ENCODE measurements around the gene STEAP3.
"Not testable (repeated sequence)": the region's sequence is repeated elsewhere in the genome, so short reads cannot be mapped to it uniquely, and the experiment has no call there.

The STEAP3 gene

GRCh38 chr2:119265693-119266066, 42.0 kb downstream of the STEAP3 start:
- Histone ChIP-seq H3K27ac (ENCODE audit: low read length) (no peak overlapping the region), H2AFZ (ENCODE audit: low read length) (no peak overlapping the region), H3F3A (ENCODE audit: insufficient read depth, low read length) (no peaks in the 10 kb centered on the region), H3K9me3 (replicated peaks; ENCODE audit: insufficient read depth, low read length) (no peaks in the 10 kb centered on the region), H3K79me2 (ENCODE audit: low read length) (no peaks in the 10 kb centered on the region), H3K36me3 (replicated peaks; ENCODE audit: insufficient read depth, low read length) (no peaks in the 10 kb centered on the region), H3K9ac (ENCODE audit: low read length) (no peak overlapping the region), H3K9me2 (replicated peaks; ENCODE audit: insufficient read depth, low read length) (no peaks in the 10 kb centered on the region), H3K27me3 (replicated peaks; ENCODE audit: insufficient read depth, low read length) (no peaks in the 10 kb centered on the region), H4K20me1 (ENCODE audit: insufficient read depth, low read length) (no peaks in the 10 kb centered on the region), H3K4me1 (ENCODE audit: low read length) (no peaks in the 10 kb centered on the region), H3K4me3 (ENCODE audit: low read length) (no peak overlapping the region), H3K4me2 (ENCODE audit: low read depth, low read length) (no peak overlapping the region)
- TF ChIP-seq EZH2 (optimal IDR thresholded peaks at IDR 0.05; ENCODE audit: low read depth, low read length) (no peak), CTCF (IDR thresholded peaks at IDR 0.05; ENCODE audit: low read length) (no peak), EZH2phosphoT487 (IDR thresholded peaks at IDR 0.05; ENCODE audit: low read length) (no peak)
- no peak for DNase-seq

DNA sequence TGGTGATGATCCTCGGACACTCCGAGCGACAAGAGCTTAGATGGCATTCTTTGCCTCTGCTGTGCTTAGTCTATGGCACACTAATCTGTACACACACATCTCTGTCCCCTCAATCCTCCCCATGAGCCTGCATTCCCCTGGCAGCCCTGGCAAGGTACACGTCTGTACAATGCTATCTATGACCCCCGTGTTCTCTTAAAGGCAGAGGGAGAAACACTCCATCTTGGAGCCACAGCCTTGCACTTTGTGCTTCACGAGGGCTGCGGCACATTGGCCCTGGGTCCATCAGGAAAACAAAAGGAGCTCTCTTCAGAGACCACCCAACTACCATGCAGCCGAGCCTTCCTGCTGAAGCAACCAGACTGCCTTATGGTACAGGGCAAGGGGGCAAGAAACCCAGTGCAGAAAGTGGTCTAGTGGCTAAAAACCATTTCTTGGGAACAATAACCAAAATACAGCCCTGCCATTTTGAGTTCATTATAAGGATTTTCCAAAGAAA, 42.5 kb downstream of the STEAP3 start:
- Histone ChIP-seq H3K27ac (ENCODE audit: low read length) (no peak overlapping the region), H2AFZ (ENCODE audit: low read length) (no peak overlapping the region)
- no peak for TF ChIP-seq CTCF (IDR thresholded peaks at IDR 0.05; ENCODE audit: low read length)
- TF ChIP-seq EZH2 (optimal IDR thresholded peaks at IDR 0.05; ENCODE audit: low read depth, low read length) = no peak
- TF ChIP-seq EZH2phosphoT487 (IDR thresholded peaks at IDR 0.05; ENCODE audit: low read length) = no peak

GRCh38 chr2:119267604-119268003, 44.0 kb downstream of the STEAP3 start:
- Histone ChIP-seq H3K9me2 (replicated peaks; ENCODE audit: insufficient read depth, low read length) (no peaks in the 10 kb centered on the region), H3K9ac (ENCODE audit: low read length) (no peak overlapping the region), H3K4me2 (ENCODE audit: low read depth, low read length) (no peak overlapping the region), H4K20me1 (ENCODE audit: insufficient read depth, low read length) (no peaks in the 10 kb centered on the region), H3K4me3 (ENCODE audit: low read length) (no peak overlapping the region), H3K27ac (ENCODE audit: low read length) (no peak overlapping the region), H3K9me3 (replicated peaks; ENCODE audit: insufficient read depth, low read length) (no peaks in the 10 kb centered on the region), H3K27me3 (replicated peaks; ENCODE audit: insufficient read depth, low read length) (no peaks in the 10 kb centered on the region), H3K4me1 (ENCODE audit: low read length) (no peaks in the 10 kb centered on the region), H3F3A (ENCODE audit: insufficient read depth, low read length) (no peaks in the 10 kb centered on the region), H2AFZ (ENCODE audit: low read length) (no peak overlapping the region), H3K36me3 (replicated peaks; ENCODE audit: insufficient read depth, low read length) (no peaks in the 10 kb centered on the region), H3K79me2 (ENCODE audit: low read length) (no peaks in the 10 kb centered on the region)
- DNase-seq = no peak
- TF ChIP-seq EZH2phosphoT487 (IDR thresholded peaks at IDR 0.05; ENCODE audit: low read length) (no peak), EZH2 (optimal IDR thresholded peaks at IDR 0.05; ENCODE audit: low read depth, low read length) (no peak)

More for the DNA sequence above, 42.5 kb downstream of the STEAP3 start:
- no peaks in the 10 kb centered on the region for H3K9me3 ChIP-seq (replicated peaks; ENCODE audit: insufficient read depth, low read length)
- H3K27me3 ChIP-seq (replicated peaks; ENCODE audit: insufficient read depth, low read length) = no peaks in the 10 kb centered on the region
- DNase-seq = no peak
- no peaks in the 10 kb centered on the region for H3K36me3 ChIP-seq (replicated peaks; ENCODE audit: insufficient read depth, low read length)
- H3K9ac ChIP-seq (ENCODE audit: low read length) = no peak overlapping the region
- H3K9me2 ChIP-seq (replicated peaks; ENCODE audit: insufficient read depth, low read length) = no peaks in the 10 kb centered on the region
- no peaks in the 10 kb centered on the region for H4K20me1 ChIP-seq (ENCODE audit: insufficient read depth, low read length)
- H3K4me1 ChIP-seq (ENCODE audit: low read length) = no peaks in the 10 kb centered on the region
- no peaks in the 10 kb centered on the region for H3F3A ChIP-seq (ENCODE audit: insufficient read depth, low read length)
- H3K79me2 ChIP-seq (ENCODE audit: low read length) = no peaks in the 10 kb centered on the region
- H3K4me3 ChIP-seq (ENCODE audit: low read length) = no peak overlapping the region
- no peak overlapping the region for H3K4me2 ChIP-seq (ENCODE audit: low read depth, low read length)

DNA sequence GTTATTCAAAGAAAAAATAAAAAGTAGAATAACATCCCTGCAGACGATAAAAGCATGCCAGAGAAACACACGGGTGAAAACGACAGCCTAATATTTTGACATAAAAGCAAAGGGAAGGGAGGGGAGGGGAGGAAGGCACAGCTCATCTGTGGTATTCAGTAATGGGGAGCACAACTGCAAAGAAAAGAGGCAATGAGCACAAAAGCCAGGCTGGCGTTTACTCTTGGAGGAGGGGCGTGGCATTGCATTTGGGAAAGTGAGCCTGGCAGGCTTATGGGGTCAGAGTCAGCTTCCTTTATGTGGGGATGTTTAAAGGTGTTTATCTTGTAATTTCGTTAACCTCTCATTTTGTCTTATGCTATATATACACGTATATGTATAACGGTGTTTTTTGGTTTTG, 53.2 kb downstream of the STEAP3 start:
- no peaks in the 10 kb centered on the region for H3K79me2 ChIP-seq (ENCODE audit: low read length)
- H3K4me2 ChIP-seq (ENCODE audit: low read depth, low read length) = no peak overlapping the region
- H3K9me2 ChIP-seq (replicated peaks; ENCODE audit: insufficient read depth, low read length) = no peaks in the 10 kb centered on the region
- H3K36me3 ChIP-seq (replicated peaks; ENCODE audit: insufficient read depth, low read length) = no peaks in the 10 kb centered on the region
- TF ChIP-seq CTCF (IDR thresholded peaks at IDR 0.05; ENCODE audit: low read length) (no peak), EZH2 (optimal IDR thresholded peaks at IDR 0.05; ENCODE audit: low read depth, low read length) (no peak)
- H4K20me1 ChIP-seq (ENCODE audit: insufficient read depth, low read length) = no peaks in the 10 kb centered on the region
- H3F3A ChIP-seq (ENCODE audit: insufficient read depth, low read length) = no peaks in the 10 kb centered on the region
- no peaks in the 10 kb centered on the region for H3K4me1 ChIP-seq (ENCODE audit: low read length)
- no peaks in the 10 kb centered on the region for H3K27me3 ChIP-seq (replicated peaks; ENCODE audit: insufficient read depth, low read length)
- H3K27ac ChIP-seq (ENCODE audit: low read length) = no peak overlapping the region
- H3K9ac ChIP-seq (ENCODE audit: low read length) = no peak overlapping the region
- no peak overlapping the region for H3K4me3 ChIP-seq (ENCODE audit: low read length)
- no peaks in the 10 kb centered on the region for H3K9me3 ChIP-seq (replicated peaks; ENCODE audit: insufficient read depth, low read length)
- DNase-seq = no peak
- no peak overlapping the region for H2AFZ ChIP-seq (ENCODE audit: low read length)

DNA sequence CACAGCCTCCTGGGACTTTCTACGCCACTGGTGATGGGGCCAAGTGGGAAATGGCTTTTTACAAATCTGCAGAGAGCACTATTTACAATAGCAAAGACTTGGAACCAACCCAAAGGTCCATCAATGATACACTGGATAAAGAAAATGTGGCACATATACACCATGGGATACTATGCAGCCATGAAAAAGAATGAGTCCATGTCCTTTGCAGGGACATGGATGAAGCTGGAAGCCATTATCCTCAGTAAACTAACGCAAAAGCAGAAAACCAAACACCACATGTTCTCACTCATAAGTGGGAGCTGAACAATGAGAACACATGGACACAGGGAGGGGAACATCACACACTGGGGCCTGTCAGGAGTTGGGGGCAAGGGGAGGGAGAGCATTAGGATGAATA, 54.8 kb downstream of the STEAP3 start:
- not testable (repeated sequence) for H3K36me3 ChIP-seq (replicated peaks; ENCODE audit: insufficient read depth, low read length); H3K79me2 ChIP-seq (ENCODE audit: low read length); H3K9ac ChIP-seq (ENCODE audit: low read length); DNase-seq; H3K27me3 ChIP-seq (replicated peaks; ENCODE audit: insufficient read depth, low read length); H3K9me2 ChIP-seq (replicated peaks; ENCODE audit: insufficient read depth, low read length); H3K9me3 ChIP-seq (replicated peaks; ENCODE audit: insufficient read depth, low read length); H2AFZ ChIP-seq (ENCODE audit: low read length); H3F3A ChIP-seq (ENCODE audit: insufficient read depth, low read length); H4K20me1 ChIP-seq (ENCODE audit: insufficient read depth, low read length); H3K4me2 ChIP-seq (ENCODE audit: low read depth, low read length); H3K4me3 ChIP-seq (ENCODE audit: low read length); H3K4me1 ChIP-seq (ENCODE audit: low read length); H3K27ac ChIP-seq (ENCODE audit: low read length)
